Naive thymus-derived CD4-positive, alpha-beta T cell (primary cell): Measurements from ENCODE around the gene HYPK. TPM values are rescaled to one million over a fixed set of nuclear protein-coding genes. Genes with fewer than 3 reads are reported as not detected.

Source experiments
- ATAC-seq: fragments of 150-1000 bp; cut with Tn5 transposase; 2 replicates; pipeline ENCODE4 v1.10.0; 2021; ENCODE audit warnings: mild to moderate bottlenecking, moderate library complexity
- CTCF ChIA-PET: fragments of 350-600 bp; sonication (Branson Sonifier 250); formaldehyde crosslinking; loops from one replicate; lab custom pipeline; 2021; ENCODE audit warnings: antibody characterized with exemption; lab: Charles Lee
- POLR2A ChIA-PET: fragments of 350-600 bp; sonication (Branson Sonifier 250); formaldehyde crosslinking; loops from one replicate; lab custom pipeline; 2021; ENCODE audit warnings: antibody characterized with exemption, inconsistent platforms; lab: Charles Lee
- DNase-seq, 9 donors: peaks; one replicate each; pipeline versions ENCODE4 v3.0.0 to v3.0.0-alpha.2; 2020 to 2022; ENCODE audit warnings: mixed read lengths in 1 of 9
- H3K27ac ChIP-seq: one replicate; pipeline ENCODE4 v1.7.0; 2013; ENCODE audit warnings: mild to moderate bottlenecking, low read depth, low read length, moderate library complexity
- H3K27me3 ChIP-seq, 2 donors: one replicate each; pipeline ENCODE4 v1.7.0; 2013; ENCODE audit warnings: low read length in 2 of 2, mild to moderate bottlenecking in 2 of 2, moderate library complexity in 2 of 2; ENCODE audit not compliant: control insufficient read depth in 2 of 2, insufficient read depth in 2 of 2
- H3K36me3 ChIP-seq, 3 experiments: 1 replicate in 2 of 3; 2 replicates in 1 of 3; pipeline ENCODE4 v1.7.0; 2013; ENCODE audit warnings: low read length in 3 of 3, mild to moderate bottlenecking in 3 of 3, moderate library complexity in 1 of 3; ENCODE audit not compliant: insufficient read depth in 3 of 3, control insufficient read depth in 2 of 3
- H3K4me1 ChIP-seq, 2 donors: one replicate each; pipeline ENCODE4 v1.7.0; 2013; ENCODE audit warnings: low read length in 2 of 2, mild to moderate bottlenecking in 2 of 2, moderate library complexity in 1 of 2; ENCODE audit not compliant: control insufficient read depth in 2 of 2, insufficient read depth in 2 of 2
- H3K4me3 ChIP-seq: 2 replicates; pipeline ENCODE4 v1.7.0; 2013; ENCODE audit warnings: mild to moderate bottlenecking, low read length
- H3K9me3 ChIP-seq, 3 experiments: 1 replicate in 2 of 3; 2 replicates in 1 of 3; pipeline ENCODE4 v1.7.0; 2013; ENCODE audit warnings: low read length in 3 of 3; ENCODE audit not compliant: control insufficient read depth in 2 of 3
- H3K27ac Mint-ChIP-seq, 9 donors: one replicate each; pipeline ENCODE4 v1.8.0; 2020 to 2022; ENCODE audit warnings: mixed read lengths in 9 of 9, mild to moderate bottlenecking in 8 of 9, moderate library complexity in 5 of 9, inconsistent platforms in 2 of 9
- H3K27me3 Mint-ChIP-seq, 5 donors: one replicate each; pipeline ENCODE4 v1.8.0; 2021 to 2022; ENCODE audit warnings: mixed read lengths in 5 of 5, mild to moderate bottlenecking in 1 of 5
- H3K36me3 Mint-ChIP-seq, 5 donors: one replicate each; pipeline ENCODE4 v1.8.0; 2020 to 2022; ENCODE audit warnings: mixed read lengths in 5 of 5, mild to moderate bottlenecking in 3 of 5, inconsistent platforms in 1 of 5
- H3K4me1 Mint-ChIP-seq, 7 donors: one replicate each; pipeline ENCODE4 v1.8.0; 2020 to 2022; ENCODE audit warnings: mixed read lengths in 7 of 7, mild to moderate bottlenecking in 3 of 7, inconsistent platforms in 1 of 7
- H3K4me3 Mint-ChIP-seq, 10 donors: one replicate each; pipeline ENCODE4 v1.8.0; 2020 to 2022; ENCODE audit warnings: mild to moderate bottlenecking in 10 of 10, mixed read lengths in 10 of 10, moderate library complexity in 6 of 10, inconsistent platforms in 2 of 10
- H3K9me3 Mint-ChIP-seq, 11 donors: one replicate each; pipeline ENCODE4 v1.8.0; 2020 to 2022; ENCODE audit warnings: mixed read lengths in 11 of 11, mild to moderate bottlenecking in 4 of 11, inconsistent platforms in 1 of 11, moderate library complexity in 1 of 11
- intact Hi-C, 2 donors: fragments of 100-400 bp; cut with micrococcal nuclease; formaldehyde crosslinking; loops; one replicate each; pipeline ENCODE4 v1.15.1; 2023
- polyA plus RNA-seq, 2 donors: library from polyadenylated mRNA; unstranded; fragments of 300-500 nt; fragmentation: Illumina TruSeq; gene quantifications; one replicate each; pipeline ENCODE4 v1.2.3, GENCODE V29; 2021
- total RNA-seq, 6 experiments: library from RNA in 5 of 6; stranded (reverse) in 5 of 6; gene quantifications; 1 replicate in 5 of 6; 2 replicates in 1 of 6; pipeline ENCODE4 v1.2.3 and lab custom pipeline; 2021 to 2026

Gene HYPK
- total and polyA plus RNA-seq, 7 experiments from 2014 or later = 7.5 to 32.1 (median 27.0) TPM

- peaks cover 5 to 23% (median 11%) of the 10 kb centered on the region in 7 donors for H3K4me1 Mint-ChIP-seq
These were observed 23.6 kb upstream of the HYPK start, which contains the start of gene ELL3 for GRCh38 chr15:43776718-43777266. Gene ELL3, minus strand, starts transcription at chr15:43776966. Its CDS starts 65 bp downstream, at chr15:43776901.

GRCh38 chr15:43777267-43777914, 23.0 kb upstream of the HYPK start:
- Histone ChIP-seq H3K4me3 (peak overlapping the region; percentile 100), H3K9me3 (no peaks in the 10 kb centered on the region), H3K4me1 (peaks cover 0 to 9% of the 10 kb centered on the region in 2 donors), H3K36me3 (peaks cover 0 to 8% (median 0%) of the 10 kb centered on the region in 3 experiments), H3K27ac (peak overlapping the region; percentile 77), H3K27me3 (no peaks in the 10 kb centered on the region)
- DNase-seq = peak; percentile 69 to 87 (median 86)
- no peaks in the 10 kb centered on the region for H3K9me3 Mint-ChIP-seq
- CTCF ChIA-PET = interaction anchor here (0.6 to 1.7 kb wide), 6 partner anchors 14 to 51 kb away, joined by 3 to 6 read pairs (median 4); partner anchors contain the start of genes HYPK, SERF2 and SERINC4
- peaks cover 0 to 13% (median 0%) of the 10 kb centered on the region in 5 donors for H3K27me3 Mint-ChIP-seq
- H3K4me1 Mint-ChIP-seq = peaks cover 5 to 23% (median 11%) of the 10 kb centered on the region in 7 donors
- H3K4me3 Mint-ChIP-seq = peak overlapping the region; percentile 89 to 97 (median 94)
- POLR2A ChIA-PET = interaction anchor here (0.8 to 4.9 kb wide), 13 partner anchors 9 to 50 kb away, joined by 3 to 28 read pairs (median 7); partner anchors contain the start of genes HYPK, MFAP1, PDIA3 and SERF2
- H3K27ac Mint-ChIP-seq = peak overlapping the region; percentile 87 to 97 (median 95)
- intact Hi-C loops = loop anchor here (1.0 to 2.0 kb wide), 7 partner anchors 8 to 47 kb away; partner anchors contain the start of genes HYPK (in 2 of the 2), MFAP1 (in 2 of the 2), SERF2 (in 2 of the 2) and SERINC4 (in 2 of the 2)
- ATAC-seq = peak; percentile 83
- H3K36me3 Mint-ChIP-seq = peaks cover 0 to 5% (median 2%) of the 10 kb centered on the region in 5 donors

More at GRCh38 chr15:43776718-43777266, 23.6 kb upstream of the HYPK start, which contains the start of gene ELL3:
- Mint-ChIP-seq H3K27ac (peak within 1 kb of the TSS; percentile 87 to 97 (median 95)), H3K9me3 (no peaks in the 10 kb centered on the region), H3K27me3 (peaks cover 0 to 13% (median 0%) of the 10 kb centered on the region in 5 donors), H3K4me3 (peak within 1 kb of the TSS; percentile 89 to 97 (median 94)), H3K36me3 (peaks cover 0 to 11% (median 6%) of the 10 kb centered on the region in 5 donors)
- Histone ChIP-seq H3K36me3 (peaks cover 0 to 13% (median 1%) of the 10 kb centered on the region in 3 experiments), H3K4me3 (peak within 1 kb of the TSS; percentile 100), H3K27ac (peak within 1 kb of the TSS; percentile 77), H3K27me3 (no peaks in the 10 kb centered on the region), H3K4me1 (peaks cover 0 to 9% of the 10 kb centered on the region in 2 donors), H3K9me3 (no peaks in the 10 kb centered on the region)
- intact Hi-C loops = loop anchor here (1.0 to 2.0 kb wide), 7 partner anchors 7 to 48 kb away; partner anchors contain the start of genes HYPK (in 2 of the 2), MFAP1 (in 2 of the 2), SERF2 (in 2 of the 2) and SERINC4 (in 2 of the 2)
- ChIA-PET POLR2A (interaction anchor here (0.8 to 4.9 kb wide), 13 partner anchors 10 to 51 kb away, joined by 3 to 28 read pairs (median 7); partner anchors contain the start of genes HYPK, MFAP1, PDIA3 and SERF2), CTCF (interaction anchor here (0.7 to 1.7 kb wide), 5 partner anchors 15 to 51 kb away, joined by 3 to 6 read pairs (median 5); partner anchors contain the start of genes HYPK, SERF2 and SERINC4)
- ATAC-seq = peak; percentile 87
- peak in 8 of 9 donors; percentile 55 to 76 (median 74) for DNase-seq

- peaks cover 0 to 9% of the 10 kb centered on the region in 2 donors for H3K4me1 ChIP-seq
- Mint-ChIP-seq H3K27me3 (peaks cover 0 to 13% (median 0%) of the 10 kb centered on the region in 5 donors), H3K4me3 (peak overlapping the region in 1 of 10 donors; percentile 18), H3K27ac (peak overlapping the region in 6 of 9 donors; percentile 14 to 92 (median 55)), H3K4me1 (peaks cover 5 to 23% (median 11%) of the 10 kb centered on the region in 7 donors), H3K36me3 (peaks cover 0 to 1% (median 0%) of the 10 kb centered on the region in 5 donors), H3K9me3 (no peaks in the 10 kb centered on the region)
- CTCF ChIA-PET = interaction anchor here (1.6 kb wide), 1 partner anchor 11 kb away, joined by 3 read pairs; no protein-coding TSS in a partner anchor
- intact Hi-C loops = no loop called here
- H3K9me3 ChIP-seq = no peaks in the 10 kb centered on the region
- POLR2A ChIA-PET = interaction anchor here (0.6 to 4.9 kb wide), 2 partner anchors 13 to 17 kb away, joined by 4 to 28 read pairs; partner anchors contain the start of gene SERF2
- no peaks in the 10 kb centered on the region for H3K27me3 ChIP-seq
- H3K4me3 ChIP-seq = no peak overlapping the region
- ATAC-seq = no peak
- H3K36me3 ChIP-seq = no peaks in the 10 kb centered on the region
- DNase-seq = no peak
- H3K27ac ChIP-seq = no peak overlapping the region
These were observed 21.4 kb upstream of the HYPK start for GRCh38 chr15:43779016-43779415.

GRCh38 chr15:43789409-43789808, 11.0 kb upstream of the HYPK start:
- POLR2A ChIA-PET = interaction anchor here (0.8 to 1.6 kb wide), 3 partner anchors 12 to 40 kb away, joined by 3 to 10 read pairs (median 7); partner anchors contain the start of gene ELL3
- no peaks in the 10 kb centered on the region for H3K27me3 ChIP-seq
- Mint-ChIP-seq H3K27ac (peak overlapping the region in 2 of 9 donors; percentile 14 to 38), H3K4me1 (peaks cover 18 to 27% (median 22%) of the 10 kb centered on the region in 7 donors), H3K9me3 (no peaks in the 10 kb centered on the region), H3K36me3 (peaks cover 6 to 12% (median 9%) of the 10 kb centered on the region in 5 donors), H3K27me3 (peaks cover 0 to 2% (median 0%) of the 10 kb centered on the region in 5 donors), H3K4me3 (no peak overlapping the region)
- H3K36me3 ChIP-seq = peaks cover 0 to 18% (median 7%) of the 10 kb centered on the region in 3 experiments
- no peaks in the 10 kb centered on the region for H3K9me3 ChIP-seq
- intact Hi-C loops = no loop called here
- CTCF ChIA-PET = interaction anchor here (0.5 to 1.3 kb wide), 2 partner anchors 10 to 20 kb away, joined by 3 read pairs; no protein-coding TSS in a partner anchor
- DNase-seq (no peak), ATAC-seq (no peak)
- no peak overlapping the region for H3K4me3 ChIP-seq
- peaks cover 9 to 12% of the 10 kb centered on the region in 2 donors for H3K4me1 ChIP-seq
- H3K27ac ChIP-seq = no peak overlapping the region

GRCh38 chr15:43791993-43792760, 8.2 kb upstream of the HYPK start, which contains the start of gene SERF2:
Gene SERF2, plus strand, starts transcription at chr15:43792320. Its CDS starts 57 bp downstream, at chr15:43792377.
- Histone ChIP-seq H3K27me3 (no peaks in the 10 kb centered on the region), H3K4me3 (peak within 1 kb of the TSS; percentile 98), H3K9me3 (no peaks in the 10 kb centered on the region), H3K4me1 (peaks cover 9 to 22% of the 10 kb centered on the region in 2 donors), H3K36me3 (peaks cover 9 to 46% (median 16%) of the 10 kb centered on the region in 3 experiments), H3K27ac (peak within 1 kb of the TSS; percentile 100)
- ATAC-seq = peak; percentile 97
- CTCF ChIA-PET = interaction anchor here (0.6 to 2.0 kb wide), 2 partner anchors 15 to 27 kb away, joined by 4 to 5 read pairs; partner anchors contain the start of gene ELL3
- H3K9me3 Mint-ChIP-seq = no peaks in the 10 kb centered on the region
- peaks cover 0 to 2% (median 0%) of the 10 kb centered on the region in 5 donors for H3K27me3 Mint-ChIP-seq
- POLR2A ChIA-PET = interaction anchor here (1.1 to 5.6 kb wide), 12 partner anchors 8 to 1408 kb away, joined by 3 to 42 read pairs (median 6); partner anchors contain the start of genes ELL3, HYPK, MFAP1 and PDIA3
- H3K4me3 Mint-ChIP-seq = peak within 1 kb of the TSS; percentile 93 to 98 (median 96)
- H3K27ac Mint-ChIP-seq = peak within 1 kb of the TSS; percentile 91 to 99 (median 98)
- peaks cover 9 to 33% (median 29%) of the 10 kb centered on the region in 5 donors for H3K36me3 Mint-ChIP-seq
- DNase-seq = peak; percentile 92 to 99 (median 97)
- peaks cover 33 to 54% (median 48%) of the 10 kb centered on the region in 7 donors for H3K4me1 Mint-ChIP-seq
- intact Hi-C loops = loop anchor here (1.0 to 10.0 kb wide), 7 partner anchors 8 to 1297 kb away; partner anchors contain the start of genes HYPK (in 2 of the 2), MFAP1 (in 2 of the 2), PDIA3 (in 2 of the 2) and SERINC4 (in 2 of the 2)
